ENCODE data around the gene CEMIP2. TPM values are rescaled to one million over a fixed set of nuclear protein-coding genes. Genes with fewer than 3 reads are reported as not detected.

The CEMIP2 gene
- total RNA-seq, 4 donors from 2014 or later = 7.6 to 34.5 (median 12.3) TPM

- 75 to 78% methylated on average over 3 of the region's 3 CpGs for WGBS, 2 donors
- intact Hi-C loops (cut with DNase I) = no loop called here
- no peak for TF ChIP-seq POLR2A (IDR thresholded peaks at IDR 0.05)
- no peak for TF ChIP-seq CTCF (IDR thresholded peaks at IDR 0.05)
- DNase-seq = no peak
- Histone ChIP-seq H3K27me3 (no peaks in the 10 kb centered on the region), H3K9me3 (no peaks in the 10 kb centered on the region), H3K4me3 (no peak overlapping the region), H3K36me3 (peaks cover 0 to 23% (median 0%) of the 10 kb centered on the region in 3 donors), H3K4me1 (peaks cover 0 to 23% (median 4%) of the 10 kb centered on the region in 3 donors), H3K27ac (no peak overlapping the region)
These were observed 15.4 kb downstream of the CEMIP2 start for GRCh38 chr9:71752928-71753327.

- Histone ChIP-seq H3K9me3 (no peaks in the 10 kb centered on the region), H3K36me3 (peaks cover 0 to 23% (median 0%) of the 10 kb centered on the region in 3 donors), H3K4me1 (peaks cover 0 to 18% (median 4%) of the 10 kb centered on the region in 3 donors), H3K4me3 (no peak overlapping the region), H3K27me3 (no peaks in the 10 kb centered on the region), H3K27ac (no peak overlapping the region)
- intact Hi-C loops (cut with DNase I) = no loop called here
- 38 to 47% methylated on average over 1 of the region's 1 CpG for WGBS, 2 donors
- TF ChIP-seq POLR2A (IDR thresholded peaks at IDR 0.05) = no peak
- no peak for DNase-seq
These were observed 16.0 kb downstream of the CEMIP2 start for GRCh38 chr9:71752352-71752751.

- Histone ChIP-seq H3K4me3 (no peak overlapping the region), H3K9me3 (no peaks in the 10 kb centered on the region), H3K27me3 (no peaks in the 10 kb centered on the region), H3K36me3 (peaks cover 0 to 46% (median 0%) of the 10 kb centered on the region in 3 donors), H3K27ac (no peak overlapping the region), H3K4me1 (peaks cover 0 to 13% (median 4%) of the 10 kb centered on the region in 3 donors)
- intact Hi-C loops (cut with DNase I) = no loop called here
- DNase-seq = no peak
- TF ChIP-seq POLR2A (IDR thresholded peaks at IDR 0.05) = no peak
- TF ChIP-seq CTCF (IDR thresholded peaks at IDR 0.05) = no peak
- WGBS, 2 donors = 53 to 75% methylated on average over 1 of the region's 1 CpG
These were observed 20.0 kb downstream of the CEMIP2 start for GRCh38 chr9:71748280-71748743.

- Histone ChIP-seq H3K4me1 (peaks cover 0 to 18% (median 4%) of the 10 kb centered on the region in 3 donors), H3K27ac (no peak overlapping the region), H3K27me3 (no peaks in the 10 kb centered on the region), H3K36me3 (peaks cover 0 to 46% (median 0%) of the 10 kb centered on the region in 3 donors), H3K9me3 (no peaks in the 10 kb centered on the region), H3K4me3 (no peak overlapping the region)
- no peak for DNase-seq
- intact Hi-C loops (cut with DNase I) = no loop called here
- TF ChIP-seq POLR2A (IDR thresholded peaks at IDR 0.05) (no peak), CTCF (IDR thresholded peaks at IDR 0.05) (no peak)
These were observed 20.7 kb downstream of the CEMIP2 start for GRCh38 chr9:71747576-71747975.

- WGBS, 2 donors = 96 to 100% methylated on average over 1 of the region's 1 CpG
- TF ChIP-seq CTCF (IDR thresholded peaks at IDR 0.05) (no peak), POLR2A (IDR thresholded peaks at IDR 0.05) (no peak)
- H3K36me3 ChIP-seq = peaks cover 0 to 46% (median 0%) of the 10 kb centered on the region in 3 donors
- no peak overlapping the region for H3K27ac ChIP-seq
- peaks cover 0 to 21% (median 10%) of the 10 kb centered on the region in 3 donors for H3K4me1 ChIP-seq
- no peaks in the 10 kb centered on the region for H3K9me3 ChIP-seq
- H3K4me3 ChIP-seq = no peak overlapping the region
- intact Hi-C loops (cut with DNase I) = no loop called here
- DNase-seq = no peak
- no peaks in the 10 kb centered on the region for H3K27me3 ChIP-seq
These were observed 21.6 kb downstream of the CEMIP2 start for GRCh38 chr9:71746758-71747125.
